ENCODE data around the gene TFPI. TPM values are rescaled to one million over a fixed set of nuclear protein-coding genes. Genes with fewer than 3 reads are reported as not detected.
A peak's percentile ranks its signal among the peaks of the same experiment; 100 is the strongest.
"Not testable (repeated sequence)": the region's sequence is repeated elsewhere in the genome, so short reads cannot be mapped to it uniquely, and the experiment has no call there.

Gene TFPI
- total RNA-seq, 1 donor from 2014 or later: 24.3 TPM

DNA sequence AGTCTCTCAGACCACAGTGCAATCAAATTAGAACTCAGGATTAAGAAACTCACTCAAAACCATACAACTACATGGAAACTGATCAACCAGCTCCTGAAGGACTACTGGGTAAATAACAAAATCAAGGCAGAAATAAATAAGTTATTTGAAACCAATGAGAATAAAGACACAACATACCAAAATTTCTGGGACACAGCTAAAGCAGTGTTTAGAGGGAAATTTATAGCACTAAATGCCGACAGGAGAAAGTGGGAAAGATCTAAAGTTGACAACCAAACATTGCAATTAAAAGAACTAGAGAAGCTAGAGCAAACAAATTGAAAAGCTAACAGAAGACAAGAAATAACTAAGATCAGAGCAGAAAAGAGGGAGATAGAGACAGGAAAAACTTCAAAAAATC, 18.9 kb downstream of the TFPI start:
- intact Hi-C loops (cut with DNase I); DNase-seq: not testable (repeated sequence)

DNA sequence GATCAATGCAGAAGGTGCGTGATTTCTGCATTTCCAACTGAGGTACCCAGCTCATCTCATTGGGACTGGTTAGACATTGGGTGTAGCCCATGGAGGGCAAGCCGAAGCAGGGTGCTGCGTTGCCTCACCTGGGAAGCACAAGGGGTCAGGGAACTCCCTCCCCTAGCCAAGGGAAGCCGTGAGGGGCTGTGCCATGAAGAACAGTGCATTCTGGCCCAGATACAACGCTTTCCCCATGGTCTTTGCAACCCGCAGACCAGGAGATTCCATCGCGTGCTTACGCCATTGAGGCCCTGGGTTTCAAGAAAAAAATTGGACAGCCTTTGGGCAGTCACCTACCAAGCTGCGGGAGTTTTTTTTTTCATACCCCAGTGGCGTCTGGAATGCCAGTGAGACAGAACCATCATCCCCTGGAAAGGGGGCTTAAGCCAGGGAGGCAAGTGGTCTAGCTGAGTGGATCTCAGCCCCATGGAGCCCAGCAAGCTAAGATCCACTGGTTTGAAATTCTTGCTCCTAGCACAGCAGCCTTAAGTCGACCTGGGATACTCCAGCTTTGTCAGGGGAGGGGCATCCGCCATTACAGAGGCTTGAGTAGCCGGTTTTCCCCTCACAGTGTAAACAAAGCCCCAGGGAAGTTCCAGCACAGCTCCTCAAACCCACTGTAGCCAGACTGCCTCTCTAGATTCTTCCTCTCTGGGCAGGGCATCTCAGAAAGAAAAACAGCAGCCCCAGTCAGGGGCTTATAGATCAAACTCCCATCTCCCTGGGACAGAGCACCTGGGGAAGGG, 21.7 kb downstream of the TFPI start:
- intact Hi-C loops (cut with DNase I): no loop called here
- ATAC-seq (ENCODE audit: poor library complexity): no peak
- DNase-seq: no peak

More for the DNA sequence above, 18.9 kb downstream of the TFPI start:
- ATAC-seq (ENCODE audit: poor library complexity): not testable (repeated sequence)

DNA sequence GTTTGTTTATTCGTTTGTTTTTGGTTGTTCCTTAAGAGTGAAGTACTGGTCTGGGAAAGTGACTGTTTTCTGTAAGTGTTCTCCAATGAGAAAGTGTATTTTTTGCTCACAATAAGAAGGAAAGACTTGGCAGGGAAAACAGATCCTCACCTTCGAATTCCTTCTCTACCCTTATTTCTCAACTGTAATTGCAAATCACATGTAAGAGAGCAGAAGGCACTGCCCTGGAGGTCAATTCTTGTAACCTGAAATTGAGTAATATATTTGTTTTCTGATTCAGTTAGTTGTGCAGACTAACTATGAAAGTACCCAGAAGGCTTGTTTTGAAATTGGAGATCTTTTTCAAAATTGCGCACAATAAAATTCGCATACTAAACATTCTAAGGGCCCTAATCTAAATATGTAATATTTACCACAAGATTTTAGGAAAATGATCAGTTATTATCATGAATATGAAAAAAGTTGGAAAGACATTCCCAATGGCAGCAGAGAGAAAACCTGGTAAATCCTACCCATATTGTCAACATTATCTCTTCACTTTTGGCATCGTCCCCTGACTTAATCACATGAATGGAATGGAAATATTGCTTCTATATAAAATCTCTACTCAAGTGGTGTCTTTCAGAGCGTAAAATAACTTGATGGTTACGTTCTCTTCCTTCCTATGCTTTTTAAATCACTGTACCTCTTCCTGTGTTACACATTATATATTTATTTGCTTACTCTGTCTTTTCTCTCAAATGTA, 24.1 kb downstream of the TFPI start:
- DNase-seq: no peak
- intact Hi-C loops (cut with DNase I): no loop called here
- no peak for ATAC-seq (ENCODE audit: poor library complexity)

DNA sequence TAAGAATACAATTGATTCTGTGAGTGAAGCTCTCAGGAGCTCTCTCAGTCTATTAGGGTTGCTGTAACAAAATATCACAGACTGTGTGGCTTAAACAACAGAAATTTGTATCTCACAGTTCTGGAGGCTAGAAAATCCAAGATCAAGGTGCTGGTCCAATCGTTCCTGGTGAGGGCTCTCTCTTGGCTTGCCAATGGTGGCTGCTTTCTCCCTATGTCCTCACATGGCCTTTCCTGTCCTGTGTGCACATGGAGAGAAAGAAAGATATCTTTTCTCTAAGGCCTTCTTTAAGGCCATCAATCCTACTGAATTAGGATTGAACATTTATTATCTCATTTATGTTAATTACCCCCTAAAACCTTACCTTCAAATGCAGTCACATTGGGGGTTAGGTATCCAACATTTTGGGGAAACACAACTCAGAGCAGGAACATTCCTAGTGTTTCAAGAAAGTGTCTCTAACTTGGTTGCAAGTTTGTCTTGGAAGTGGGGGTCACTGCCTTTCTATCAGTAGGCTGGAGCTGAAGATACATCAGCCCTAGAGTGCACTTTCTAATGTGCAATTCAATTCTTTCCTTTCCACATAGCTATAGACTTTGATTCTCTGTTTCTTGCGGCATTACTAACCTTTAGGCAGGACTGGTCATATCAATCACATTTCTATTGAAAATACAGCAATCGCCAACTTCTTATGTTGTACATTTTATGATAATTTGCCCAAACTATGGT, 24.8 kb downstream of the TFPI start:
- intact Hi-C loops (cut with DNase I): no loop called here
- DNase-seq (no peak), ATAC-seq (ENCODE audit: poor library complexity) (no peak)

DNA sequence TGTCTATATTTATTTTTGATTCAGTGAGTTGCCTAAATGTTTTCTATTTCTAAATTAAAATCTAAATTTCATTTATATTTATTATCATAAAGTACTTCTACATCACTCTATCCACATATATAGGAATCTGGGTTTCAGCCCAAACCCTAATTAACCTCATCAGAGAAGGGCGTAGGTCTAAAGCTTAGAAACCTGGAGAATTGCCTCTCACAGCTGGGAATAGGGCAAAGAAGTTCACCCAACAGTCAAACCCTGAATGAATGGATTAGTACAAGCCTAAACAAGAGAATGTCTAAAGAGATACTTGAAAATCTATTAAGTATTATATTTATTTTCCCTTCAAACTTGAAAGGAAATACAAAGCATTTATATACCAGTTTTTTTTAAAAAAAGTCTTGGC, 26.2 kb downstream of the TFPI start:
- ATAC-seq (ENCODE audit: poor library complexity) (no peak), DNase-seq (no peak)
- intact Hi-C loops (cut with DNase I): no loop called here

DNA sequence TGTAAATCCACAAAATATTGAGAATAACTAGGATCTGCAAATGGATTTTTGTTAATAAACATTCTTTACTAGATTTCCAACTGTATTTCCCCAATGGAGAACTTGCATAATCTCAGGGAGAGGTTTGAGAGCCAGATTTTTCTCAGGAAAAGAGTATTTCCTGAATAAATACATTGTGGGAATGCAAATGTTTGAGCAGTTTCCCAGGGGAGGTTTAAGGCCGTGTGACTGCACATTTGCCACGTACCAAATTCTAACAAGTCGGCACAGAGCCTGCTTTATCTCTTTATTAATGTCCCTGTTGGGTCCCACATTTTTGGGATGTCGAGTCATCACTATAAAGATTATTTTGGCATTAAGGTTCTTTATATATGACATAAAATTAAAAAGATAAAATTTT, 27.0 kb downstream of the TFPI start:
- DNase-seq: no peak
- intact Hi-C loops (cut with DNase I): no loop called here
- peak; percentile 53 for ATAC-seq (ENCODE audit: poor library complexity)

DNA sequence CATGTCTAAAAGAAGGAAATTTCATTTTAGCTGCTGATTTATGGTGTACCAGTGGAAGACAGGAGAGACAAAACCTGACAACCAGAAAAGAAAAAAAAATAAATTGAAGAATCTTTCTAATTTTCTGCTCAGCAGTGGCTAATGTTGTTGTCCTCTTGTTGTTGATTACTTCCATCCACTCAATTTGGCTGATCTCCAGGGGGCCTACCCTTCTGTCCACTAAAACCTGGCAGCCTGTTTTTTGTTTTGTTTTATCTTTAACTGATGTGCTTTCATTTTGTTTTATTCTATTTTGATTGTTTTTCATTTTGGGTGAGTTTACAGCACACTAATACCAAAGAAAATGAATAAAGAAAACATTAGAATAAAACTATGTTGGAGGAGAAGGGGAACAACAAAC, 27.4 kb downstream of the TFPI start:
- DNase-seq: no peak
- intact Hi-C loops (cut with DNase I): no loop called here
- ATAC-seq (ENCODE audit: poor library complexity): no peak

DNA sequence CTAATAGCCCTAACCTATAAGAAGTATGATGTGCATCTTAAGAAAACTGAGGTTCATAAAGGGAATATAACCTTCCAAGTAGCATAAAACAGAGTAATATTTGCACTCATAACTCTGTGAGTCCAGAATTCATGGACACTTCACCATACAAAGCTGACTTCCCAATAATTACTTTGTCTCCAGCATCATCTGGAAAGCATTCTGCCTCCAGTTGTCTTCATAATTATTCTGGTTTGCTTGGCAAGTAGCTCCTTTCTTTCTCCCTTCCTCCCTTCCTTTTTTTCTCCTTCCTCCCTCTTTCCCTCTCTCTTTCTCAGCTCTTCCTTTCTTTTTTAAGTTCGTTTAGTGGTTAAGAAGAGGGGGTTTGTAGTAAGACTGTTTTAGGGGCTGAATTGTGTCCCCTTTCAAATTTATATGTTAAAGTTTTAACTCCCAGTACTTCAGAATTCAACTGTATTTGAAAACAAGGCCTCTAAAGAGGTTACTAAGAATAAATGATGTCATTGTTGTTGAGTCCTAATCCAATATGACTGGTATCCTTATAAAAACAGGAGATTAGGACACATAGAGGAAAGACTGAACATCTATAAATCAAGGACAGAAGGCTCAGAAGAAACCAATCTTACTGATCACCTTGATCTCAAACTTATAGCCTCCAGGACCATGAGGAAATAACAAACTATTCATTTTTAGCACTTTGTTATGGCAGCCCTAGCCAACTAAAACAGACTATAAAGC, 28.9 kb downstream of the TFPI start:
- intact Hi-C loops (cut with DNase I): no loop called here
- no peak for DNase-seq
- ATAC-seq (ENCODE audit: poor library complexity): no peak

DNA sequence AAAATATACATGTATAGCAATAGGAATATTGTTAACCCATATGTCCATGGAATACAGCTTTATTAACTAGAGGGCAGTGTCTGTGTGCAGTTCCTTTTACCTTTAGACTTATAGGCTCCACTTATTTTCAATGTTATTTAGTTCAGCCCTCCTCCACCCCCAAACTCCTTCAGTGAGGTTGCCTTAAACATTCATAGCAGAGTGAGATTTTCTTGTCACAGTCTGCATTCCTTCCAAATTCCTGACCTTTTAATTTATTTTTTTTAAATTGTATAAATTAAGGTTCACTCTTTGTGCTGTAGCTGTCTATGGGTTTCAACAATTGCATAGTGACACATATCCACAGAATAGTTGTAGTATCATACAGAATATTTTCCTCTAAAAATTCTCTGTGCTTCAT, 30.9 kb downstream of the TFPI start:
- intact Hi-C loops (cut with DNase I): no loop called here
- ATAC-seq (ENCODE audit: poor library complexity): no peak

DNA sequence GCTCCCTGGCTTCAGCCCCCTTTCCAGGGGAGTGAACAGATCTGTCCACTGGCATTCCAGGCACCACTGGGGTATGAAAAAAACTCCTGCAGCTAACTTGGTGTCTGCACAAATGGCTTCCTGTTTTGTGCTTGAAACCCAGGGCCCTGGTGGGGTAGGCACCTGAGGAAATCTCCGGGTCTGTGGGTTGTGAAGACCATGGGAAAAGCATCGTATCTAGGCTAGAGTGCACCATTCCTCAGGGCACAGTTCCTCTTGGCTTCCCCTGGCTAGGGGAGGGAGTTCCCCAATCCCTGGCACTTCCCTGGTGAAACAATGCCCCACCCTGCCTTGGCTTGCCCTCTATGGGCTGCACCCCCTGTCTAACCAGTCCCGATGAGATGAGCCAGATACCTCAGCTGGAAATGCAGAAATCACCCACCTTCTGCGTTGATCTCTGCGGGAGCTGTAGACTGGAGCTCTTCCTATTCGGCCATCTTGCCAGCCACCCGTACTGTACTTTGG, 34.1 kb downstream of the TFPI start:
- no peak for DNase-seq
- no peak for ATAC-seq (ENCODE audit: poor library complexity)
- intact Hi-C loops (cut with DNase I): no loop called here

More for the DNA sequence above, 30.9 kb downstream of the TFPI start:
- no peak for DNase-seq

DNA sequence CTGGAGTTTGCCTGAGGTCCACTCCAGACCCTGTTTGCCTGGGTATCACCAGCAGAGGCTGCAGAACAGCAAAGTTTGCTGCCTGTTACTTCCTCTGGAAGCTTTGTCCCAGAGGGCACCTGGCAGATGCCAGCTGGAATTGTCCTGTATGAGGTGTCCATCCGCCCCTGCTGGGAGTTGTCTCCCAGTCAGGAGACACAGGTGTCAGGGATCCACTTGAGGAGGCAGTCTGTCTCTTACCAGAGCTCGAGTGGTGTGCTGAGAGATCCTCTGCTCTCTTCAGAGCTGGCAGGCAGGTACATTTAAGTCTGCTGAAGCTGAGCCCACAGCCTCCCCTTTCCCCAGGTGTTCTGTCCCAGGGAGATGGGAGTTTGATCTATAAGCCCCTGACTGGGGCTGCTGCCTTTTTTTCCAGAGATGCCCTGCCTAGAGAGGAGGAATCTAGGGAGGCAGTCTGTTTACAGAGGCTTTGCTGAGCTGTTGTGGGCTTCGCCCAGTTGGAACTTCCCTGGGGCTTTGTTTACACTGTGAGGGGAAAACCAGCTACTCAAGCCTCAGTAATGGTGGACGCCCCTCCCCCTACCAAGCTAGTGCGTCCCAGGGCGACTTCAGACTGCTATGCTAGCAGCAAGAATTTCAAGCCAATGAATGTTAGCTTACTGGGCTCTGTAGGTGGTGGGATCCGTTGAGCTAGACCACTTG, 34.7 kb downstream of the TFPI start:
- no peak for ATAC-seq (ENCODE audit: poor library complexity)
- DNase-seq: no peak
- intact Hi-C loops (cut with DNase I): no loop called here

DNA sequence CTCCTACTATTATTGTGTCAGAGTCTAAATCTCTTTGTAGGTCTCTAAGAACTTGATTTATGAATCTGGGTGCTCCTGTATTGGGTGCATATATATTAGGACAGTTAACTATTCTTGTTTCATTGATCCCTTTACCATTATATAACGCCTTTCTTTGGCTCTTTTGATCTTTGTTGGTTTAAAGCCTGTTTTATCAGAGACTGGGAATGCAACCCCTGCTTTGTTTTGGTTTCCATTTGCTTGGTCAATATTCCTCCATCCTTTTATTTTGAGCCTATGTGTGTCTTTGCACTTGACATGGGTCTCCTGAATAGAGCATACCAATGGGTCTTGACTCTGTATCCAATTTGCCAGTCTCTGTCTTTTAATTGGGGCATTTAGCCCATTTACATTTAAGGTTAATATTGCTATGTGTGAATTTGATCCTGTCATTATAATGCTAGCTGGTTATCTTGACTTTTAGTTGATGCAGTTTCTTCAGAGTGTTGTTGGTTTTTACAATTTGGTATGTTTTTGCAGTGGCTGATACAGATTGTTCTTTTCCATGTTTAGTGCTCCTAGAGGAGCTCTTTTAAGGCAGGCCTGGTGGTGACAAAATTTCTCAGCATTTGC, 36.4 kb downstream of the TFPI start:
- ATAC-seq (ENCODE audit: poor library complexity); intact Hi-C loops (cut with DNase I); DNase-seq: not testable (repeated sequence)

DNA sequence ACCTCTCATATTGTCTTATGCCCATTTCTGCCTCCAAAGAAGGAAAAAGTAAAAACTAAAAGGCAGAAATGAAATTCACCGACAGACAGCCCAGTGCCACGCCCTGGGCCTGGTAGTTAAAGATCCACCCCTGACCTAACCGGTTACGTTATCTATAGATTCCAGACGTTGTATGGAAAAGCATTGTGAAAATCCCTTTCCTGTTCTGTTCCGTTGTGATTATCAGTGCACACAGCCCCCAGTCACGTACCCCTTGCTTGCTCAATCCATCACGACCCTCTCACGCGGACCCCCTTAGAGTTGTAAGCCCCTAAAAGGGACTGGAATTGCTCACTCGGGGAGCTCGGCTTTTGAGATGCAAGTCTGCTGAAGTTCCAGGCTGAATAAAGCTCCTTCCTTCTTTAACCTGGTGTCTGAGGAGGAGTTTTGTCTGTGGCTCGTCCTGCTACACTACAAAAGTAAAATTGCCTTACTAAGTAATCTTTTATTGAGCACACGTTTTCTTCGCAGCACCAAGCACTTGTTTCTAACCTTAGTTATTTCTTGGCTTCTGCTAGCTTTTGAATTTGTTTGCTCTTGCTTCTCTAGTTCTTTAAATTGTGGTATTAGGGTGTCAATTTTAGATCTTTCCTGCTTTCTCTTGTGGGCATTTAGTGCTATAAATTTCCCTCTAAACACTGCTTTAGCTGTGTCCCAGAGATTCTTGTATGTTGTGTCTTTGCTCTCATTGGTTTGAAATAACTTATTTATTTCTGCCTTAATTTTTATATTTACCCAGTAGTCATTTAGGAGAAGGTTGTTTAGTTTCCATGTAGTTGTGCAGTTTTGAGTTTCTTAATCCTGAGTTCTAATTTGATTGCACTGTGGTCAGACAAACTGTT, 37.4 kb downstream of the TFPI start:
- intact Hi-C loops (cut with DNase I); DNase-seq; ATAC-seq (ENCODE audit: poor library complexity): not testable (repeated sequence)

DNA sequence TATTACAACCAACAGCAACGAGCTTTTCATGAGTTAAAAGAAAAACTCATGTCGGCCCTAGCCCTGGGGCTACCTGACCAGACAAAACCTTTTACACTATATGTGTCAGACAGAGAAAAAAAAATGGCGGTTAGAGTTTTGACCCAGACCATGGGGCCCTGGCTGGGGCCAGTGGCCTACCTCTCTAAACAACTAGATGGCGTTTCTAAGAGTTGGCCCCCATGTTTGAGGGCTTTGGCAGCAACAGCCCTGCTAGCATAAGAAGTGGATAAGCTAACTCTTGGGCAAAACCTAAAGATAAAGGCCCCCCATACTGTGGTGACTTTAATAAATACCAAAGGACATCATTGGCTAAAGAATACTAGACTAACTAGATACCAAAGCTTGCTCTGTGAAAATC, 39.3 kb downstream of the TFPI start:
- ATAC-seq (ENCODE audit: poor library complexity) (no peak), DNase-seq (no peak)
- intact Hi-C loops (cut with DNase I): no loop called here

DNA sequence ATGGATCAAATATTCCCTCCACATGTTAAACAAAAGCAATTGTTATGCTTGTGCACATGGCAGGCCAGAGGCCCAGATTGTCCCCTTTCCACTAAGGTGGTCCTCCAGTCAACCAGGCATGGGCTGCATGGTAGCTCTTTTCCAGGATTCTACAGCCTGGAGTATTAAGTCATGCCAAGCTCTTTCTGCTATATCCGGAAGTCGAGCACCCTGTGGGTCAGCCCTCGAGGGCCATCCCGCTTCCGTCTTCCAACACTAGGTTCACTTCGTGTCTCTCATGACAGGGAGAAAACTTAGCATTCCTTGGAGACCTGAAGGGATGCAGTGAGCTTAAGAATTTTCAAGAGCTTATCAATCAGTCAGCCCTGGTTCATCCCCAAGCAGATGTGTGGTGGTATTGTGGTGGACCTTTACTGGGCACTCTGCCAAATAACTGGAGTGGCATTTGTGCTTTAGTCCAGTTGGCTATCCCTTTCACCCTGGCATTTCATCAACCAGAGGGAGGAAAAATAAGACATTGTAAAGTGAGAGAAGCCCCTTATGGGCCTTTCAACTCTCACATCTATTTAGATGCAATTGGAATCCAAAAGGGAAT, 39.9 kb downstream of the TFPI start:
- intact Hi-C loops (cut with DNase I); DNase-seq; ATAC-seq (ENCODE audit: poor library complexity): not testable (repeated sequence)

DNA sequence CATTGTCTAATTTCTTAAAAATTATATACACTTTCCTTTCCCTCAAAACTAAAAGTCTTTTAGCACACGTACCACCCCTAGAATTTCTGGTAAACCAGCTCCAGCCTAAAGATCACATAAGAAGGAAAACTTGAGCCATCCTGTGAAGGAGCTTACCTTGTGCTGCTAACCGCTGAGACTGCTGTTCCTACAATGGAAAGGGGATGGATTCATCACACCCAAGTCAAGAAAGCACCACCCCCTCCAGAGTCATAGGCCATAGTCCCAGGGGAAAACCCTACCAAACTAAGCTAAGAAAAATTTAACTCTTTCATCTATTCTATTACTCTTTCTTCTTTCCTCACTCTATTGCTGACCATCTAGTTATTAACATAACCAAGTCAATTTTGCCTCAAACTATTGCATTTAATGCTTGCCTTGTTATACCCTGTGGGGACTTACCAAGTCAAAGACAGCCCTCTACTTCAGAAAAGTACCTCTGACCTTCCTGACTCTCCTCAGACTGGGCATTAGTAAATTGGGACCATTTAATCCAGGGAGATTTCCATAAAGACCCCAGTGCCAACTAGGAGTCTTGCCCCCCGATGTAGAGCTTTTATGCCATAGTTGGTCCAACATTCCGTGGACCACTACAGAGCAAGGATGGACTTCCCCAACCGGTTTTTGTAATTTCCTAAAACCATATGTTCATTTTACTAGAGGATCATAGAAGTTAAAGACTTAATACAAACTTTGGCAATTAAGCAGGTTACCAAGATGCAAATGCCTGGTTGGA, 40.6 kb downstream of the TFPI start:
- DNase-seq; intact Hi-C loops (cut with DNase I); ATAC-seq (ENCODE audit: poor library complexity): not testable (repeated sequence)

Data from Right ventricle myocardium superior (tissue), 1 donor.